Activated CD8-positive, alpha-beta memory T cell treated with anti-CD3 and anti-CD28 coated beads for 48 hours (primary cell): ENCODE measurements around the gene AHCTF1.
"Not testable (repeated sequence)": the region's sequence is repeated elsewhere in the genome, so short reads cannot be mapped to it uniquely, and the experiment has no call there.

Experiments used
- DNase-seq, 3 experiments: peaks; one replicate each; pipeline ENCODE4 v3.0.0-alpha.2; 2020; ENCODE audit warnings: low read depth in 2 of 3, low spot score in 2 of 3

The AHCTF1 gene

GRCh38 chr1:246843876-246844275, 87.9 kb downstream of the AHCTF1 start:
- DNase-seq, result no peak

GRCh38 chr1:246840761-246841160, 91.0 kb downstream of the AHCTF1 start:
- not testable (repeated sequence) for DNase-seq

GRCh38 chr1:246838118-246838456, 93.7 kb downstream of the AHCTF1 start:
- no peak for DNase-seq

GRCh38 chr1:246837418-246838117, 94.2 kb downstream of the AHCTF1 start:
- no peak for DNase-seq

GRCh38 chr1:246836209-246836966, 95.4 kb downstream of the AHCTF1 start:
- DNase-seq, result no peak

- no peak for DNase-seq
These were observed 100.2 kb downstream of the AHCTF1 start for GRCh38 chr1:246831543-246831942.

- DNase-seq, result no peak
These were observed 102.9 kb downstream of the AHCTF1 start for GRCh38 chr1:246828818-246829217.

- no peak for DNase-seq
These were observed 104.4 kb downstream of the AHCTF1 start for GRCh38 chr1:246827396-246827795.

GRCh38 chr1:246825557-246826175, 106.1 kb downstream of the AHCTF1 start:
- DNase-seq, result no peak

- DNase-seq, result no peak
These were observed 107.2 kb downstream of the AHCTF1 start for GRCh38 chr1:246824541-246824940.

GRCh38 chr1:246822154-246822553, 109.6 kb downstream of the AHCTF1 start:
- not testable (repeated sequence) for DNase-seq

GRCh38 chr1:246820666-246821065, 111.1 kb downstream of the AHCTF1 start:
- DNase-seq, result no peak

GRCh38 chr1:246817778-246818177, 114.0 kb downstream of the AHCTF1 start:
- DNase-seq, result not testable (repeated sequence)

- DNase-seq, result no peak
These were observed 116.0 kb downstream of the AHCTF1 start for GRCh38 chr1:246815693-246816270.

GRCh38 chr1:246814890-246815289, 116.9 kb downstream of the AHCTF1 start:
- no peak for DNase-seq

GRCh38 chr1:246813325-246813724, 118.4 kb downstream of the AHCTF1 start:
- not testable (repeated sequence) for DNase-seq

GRCh38 chr1:246811985-246812384, 119.8 kb downstream of the AHCTF1 start:
- no peak for DNase-seq

- DNase-seq, result no peak
These were observed 122.3 kb downstream of the AHCTF1 start for GRCh38 chr1:246809473-246809872.

- no peak for DNase-seq
These were observed 126.5 kb downstream of the AHCTF1 start for GRCh38 chr1:246805135-246805716.

- no peak for DNase-seq
These were observed 127.9 kb downstream of the AHCTF1 start for GRCh38 chr1:246803883-246804282.

- DNase-seq, result no peak
These were observed 128.4 kb downstream of the AHCTF1 start for GRCh38 chr1:246803373-246803772.
